HTR-8/SVneo (cell line): ENCODE results near the gene AKIRIN2.
A peak's percentile ranks its signal among the peaks of the same experiment; 100 is the strongest.
"Not testable (repeated sequence)": the region's sequence is repeated elsewhere in the genome, so short reads cannot be mapped to it uniquely, and the experiment has no call there.

Experiments used
- DNase-seq: peaks from one replicate; pipeline ENCODE4 v3.0.0; 2011; ENCODE audit warnings: low spot score, mixed read lengths; ENCODE audit not compliant: insufficient read length
- FAIRE-seq: peaks from 2 replicates; lab custom pipeline; 2011; peaks lifted over from hg19 to GRCh38; lab: Jason Lieb, UNC

AKIRIN2 gene

GRCh38 chr6:87721311-87721710 lies 19.3 kb upstream of the AKIRIN2 start:
- DNase-seq (no peak), FAIRE-seq (no peak)

- DNase-seq (no peak), FAIRE-seq (no peak)
These were observed 16.8 kb upstream of the AKIRIN2 start for GRCh38 chr6:87718662-87719433.

GRCh38 chr6:87716928-87717614 lies 15.0 kb upstream of the AKIRIN2 start:
- DNase-seq: no peak
- no peak for FAIRE-seq

- no peak for FAIRE-seq
These were observed 12.2 kb upstream of the AKIRIN2 start for GRCh38 chr6:87714093-87714842.

GRCh38 chr6:87712713-87713112 lies 10.7 kb upstream of the AKIRIN2 start:
- FAIRE-seq, DNase-seq: not testable (repeated sequence)

More at GRCh38 chr6:87714093-87714842, 12.2 kb upstream of the AKIRIN2 start:
- DNase-seq: no peak

- FAIRE-seq: no peak
These were observed 8.1 kb upstream of the AKIRIN2 start for GRCh38 chr6:87710090-87710489.

GRCh38 chr6:87708581-87709427 lies 6.8 kb upstream of the AKIRIN2 start:
- FAIRE-seq, DNase-seq: not testable (repeated sequence)

More at GRCh38 chr6:87710090-87710489, 8.1 kb upstream of the AKIRIN2 start:
- no peak for DNase-seq

GRCh38 chr6:87706187-87706966 lies 4.3 kb upstream of the AKIRIN2 start:
- FAIRE-seq (no peak), DNase-seq (no peak)

GRCh38 chr6:87705070-87705691 lies 3.1 kb upstream of the AKIRIN2 start:
- FAIRE-seq (no peak), DNase-seq (no peak)

GRCh38 chr6:87703039-87703438 lies 1.0 kb upstream of the AKIRIN2 start:
- FAIRE-seq, DNase-seq: not testable (repeated sequence)

- no peak for DNase-seq
- no peak for FAIRE-seq
These were observed 534 bp upstream of the AKIRIN2 start for GRCh38 chr6:87702589-87702945.

GRCh38 chr6:87701344-87701675 lies 723 bp downstream of the AKIRIN2 start:
- DNase-seq: no peak
- no peak for FAIRE-seq

- DNase-seq (peak; percentile 60), FAIRE-seq (peak; percentile 74)
These were observed 1.4 kb downstream of the AKIRIN2 start for GRCh38 chr6:87700397-87701343.

GRCh38 chr6:87699576-87699975 lies 2.5 kb downstream of the AKIRIN2 start:
- FAIRE-seq (no peak), DNase-seq (no peak)

- no peak for FAIRE-seq
- no peak for DNase-seq
These were observed 3.5 kb downstream of the AKIRIN2 start for GRCh38 chr6:87698547-87699006.

GRCh38 chr6:87697581-87698546 lies 4.2 kb downstream of the AKIRIN2 start:
- no peak for FAIRE-seq
- DNase-seq: no peak

- not testable (repeated sequence) for FAIRE-seq, DNase-seq
These were observed 5.2 kb downstream of the AKIRIN2 start for GRCh38 chr6:87696817-87697216.
